ENCODE results near the gene CD59.

DNA sequence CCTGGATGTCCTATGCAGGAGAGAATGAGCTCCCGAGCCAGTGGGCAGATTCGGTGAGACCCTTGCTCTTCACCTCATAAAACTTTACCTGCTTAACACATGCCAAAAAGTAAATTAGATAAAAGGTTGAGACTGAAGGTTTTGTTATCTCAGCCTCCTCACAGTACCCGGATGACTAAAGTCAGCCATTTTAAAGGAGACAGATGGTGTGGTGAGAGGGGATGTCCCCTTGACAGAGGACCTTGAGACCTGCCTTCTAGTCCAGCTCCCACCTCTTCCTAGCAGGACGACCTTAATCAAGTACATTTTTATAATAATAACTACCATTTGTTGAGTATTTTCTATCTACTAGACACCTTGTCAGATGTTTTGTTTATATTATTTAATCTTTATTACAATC, 75.3 kb downstream of the CD59 start:
- no peak for TF ChIP-seq POLR2A (IDR thresholded peaks at IDR 0.05)
- TF ChIP-seq, protein P1, sequence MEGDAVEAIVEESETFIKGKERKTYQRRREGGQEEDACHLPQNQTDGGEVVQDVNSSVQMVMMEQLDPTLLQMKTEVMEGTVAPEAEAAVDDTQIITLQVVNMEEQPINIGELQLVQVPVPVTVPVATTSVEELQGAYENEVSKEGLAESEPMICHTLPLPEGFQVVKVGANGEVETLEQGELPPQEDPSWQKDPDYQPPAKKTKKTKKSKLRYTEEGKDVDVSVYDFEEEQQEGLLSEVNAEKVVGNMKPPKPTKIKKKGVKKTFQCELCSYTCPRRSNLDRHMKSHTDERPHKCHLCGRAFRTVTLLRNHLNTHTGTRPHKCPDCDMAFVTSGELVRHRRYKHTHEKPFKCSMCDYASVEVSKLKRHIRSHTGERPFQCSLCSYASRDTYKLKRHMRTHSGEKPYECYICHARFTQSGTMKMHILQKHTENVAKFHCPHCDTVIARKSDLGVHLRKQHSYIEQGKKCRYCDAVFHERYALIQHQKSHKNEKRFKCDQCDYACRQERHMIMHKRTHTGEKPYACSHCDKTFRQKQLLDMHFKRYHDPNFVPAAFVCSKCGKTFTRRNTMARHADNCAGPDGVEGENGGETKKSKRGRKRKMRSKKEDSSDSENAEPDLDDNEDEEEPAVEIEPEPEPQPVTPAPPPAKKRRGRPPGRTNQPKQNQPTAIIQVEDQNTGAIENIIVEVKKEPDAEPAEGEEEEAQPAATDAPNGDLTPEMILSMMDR (IDR thresholded peaks at IDR 0.05) = no peak
